Activated CD4-positive, alpha-beta T cell treated with anti-CD3 and anti-CD28 coated beads for 24 hours (primary cell): ENCODE results near the gene MAP2K4.
"Not testable (repeated sequence)": the region's sequence is repeated elsewhere in the genome, so short reads cannot be mapped to it uniquely, and the experiment has no call there.

Experiments
- DNase-seq, 2 donors: peaks; one replicate each; pipeline ENCODE4 v3.0.0-alpha.2; 2020; ENCODE audit warnings: low read depth in 2 of 2

MAP2K4 gene

DNA sequence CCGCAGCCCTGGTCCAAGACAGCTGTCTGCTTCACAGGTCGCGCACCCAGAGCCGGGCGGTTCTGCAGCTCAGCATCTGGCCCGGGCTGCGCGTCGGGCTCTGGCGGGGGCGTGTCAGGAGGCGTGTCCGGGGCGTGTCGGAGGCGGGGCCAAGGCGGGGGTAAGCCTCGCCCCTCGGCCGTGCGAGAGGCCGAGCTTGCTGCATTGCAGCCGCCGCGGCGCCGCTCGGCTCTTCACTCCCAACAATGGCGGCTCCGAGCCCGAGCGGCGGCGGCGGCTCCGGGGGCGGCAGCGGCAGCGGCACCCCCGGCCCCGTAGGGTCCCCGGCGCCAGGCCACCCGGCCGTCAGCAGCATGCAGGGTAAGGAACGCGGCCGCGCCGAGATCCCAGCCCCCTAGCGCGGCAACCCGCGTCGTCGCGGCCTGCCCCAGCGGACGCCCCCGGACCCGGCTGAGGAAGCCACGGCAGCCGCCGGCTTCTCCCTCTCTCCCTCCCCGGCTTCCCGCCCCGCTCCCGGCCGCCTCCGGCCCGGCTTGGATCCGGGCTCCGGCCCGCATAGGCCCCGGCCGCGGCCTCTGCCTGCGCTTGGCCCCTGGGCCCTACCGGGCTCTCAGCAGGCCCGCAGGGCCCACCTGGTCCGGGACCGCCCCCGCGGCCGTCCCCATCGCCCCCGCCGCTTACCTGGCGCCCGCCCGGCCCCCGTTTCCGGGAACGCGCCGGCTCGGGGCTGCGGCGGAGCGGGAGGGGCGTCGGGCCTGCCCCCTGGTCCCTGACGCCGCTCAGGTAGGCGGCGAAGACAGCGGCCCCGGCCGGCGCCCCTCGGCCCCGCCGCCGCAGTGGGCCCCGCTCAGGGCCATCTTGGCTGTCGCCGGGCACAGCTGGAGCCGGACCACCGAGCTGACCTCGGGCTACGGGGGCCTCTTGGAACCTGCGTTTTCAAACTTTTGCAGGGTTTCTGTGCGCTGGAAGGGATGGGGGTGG is at the start of gene MAP2K4:
Gene MAP2K4, plus strand, starts transcription at position 236 of the 981 bp plus-strand sequence. Its CDS starts 10 bp downstream, at position 246.
- peak; percentile 92 to 94 for DNase-seq

DNA sequence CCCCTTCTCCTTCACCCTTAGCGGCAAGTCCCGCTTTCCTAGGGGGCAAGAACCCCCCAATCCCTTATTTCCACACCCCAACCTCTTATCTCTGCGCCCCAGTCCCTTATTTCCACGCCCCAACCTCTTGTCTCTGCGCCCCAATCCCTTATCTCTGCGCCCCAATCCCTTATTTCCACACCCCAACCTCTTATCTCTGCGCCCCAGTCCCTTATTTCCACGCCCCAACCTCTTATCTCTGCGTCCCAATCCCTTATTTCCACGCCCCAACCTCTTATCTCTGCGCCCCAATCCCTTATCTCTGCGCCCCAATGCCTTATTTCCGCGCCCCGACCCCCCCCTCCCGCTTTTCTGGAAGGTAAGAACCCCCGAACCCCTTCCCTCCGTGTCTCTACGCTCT is 47.9 kb upstream of the MAP2K4 start:
- DNase-seq = not testable (repeated sequence)

DNA sequence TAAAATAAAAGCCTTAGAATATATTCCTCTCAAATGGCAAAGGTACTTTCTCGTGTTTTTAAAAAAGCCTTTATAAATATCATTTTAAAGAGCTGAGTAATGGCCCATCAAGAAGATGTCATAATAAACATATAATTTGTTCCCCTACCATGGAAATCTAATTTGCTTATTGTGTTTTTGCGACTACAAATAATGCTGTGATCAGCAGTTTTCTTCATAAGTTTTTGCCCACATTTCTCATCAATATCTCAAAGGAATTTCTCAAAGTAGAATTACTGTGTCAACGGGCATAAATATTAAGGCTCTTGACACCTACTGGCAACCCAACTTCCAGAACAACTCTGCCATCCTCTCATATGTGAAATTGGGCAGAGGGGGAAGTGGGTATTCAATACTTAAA is 40.9 kb upstream of the MAP2K4 start:
- DNase-seq = no peak

DNA sequence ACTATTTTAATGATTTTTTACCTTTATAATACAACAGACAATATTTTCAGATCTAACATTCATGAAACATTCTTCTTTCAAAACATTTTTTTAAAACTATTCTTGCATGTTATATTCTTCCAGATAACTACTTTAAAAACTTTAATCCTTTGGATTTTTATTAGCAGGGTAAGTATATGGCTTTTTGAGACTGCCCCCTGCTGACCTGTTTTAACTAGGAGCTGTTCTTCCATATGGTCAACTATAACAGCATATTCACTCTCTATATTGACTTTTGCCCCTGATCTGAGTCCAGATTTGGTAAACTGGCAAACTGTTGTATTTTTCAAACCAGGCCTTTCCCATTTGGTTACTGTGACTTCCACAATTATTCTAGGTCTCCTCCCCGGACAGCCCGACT is 39.9 kb upstream of the MAP2K4 start:
- no peak for DNase-seq

DNA sequence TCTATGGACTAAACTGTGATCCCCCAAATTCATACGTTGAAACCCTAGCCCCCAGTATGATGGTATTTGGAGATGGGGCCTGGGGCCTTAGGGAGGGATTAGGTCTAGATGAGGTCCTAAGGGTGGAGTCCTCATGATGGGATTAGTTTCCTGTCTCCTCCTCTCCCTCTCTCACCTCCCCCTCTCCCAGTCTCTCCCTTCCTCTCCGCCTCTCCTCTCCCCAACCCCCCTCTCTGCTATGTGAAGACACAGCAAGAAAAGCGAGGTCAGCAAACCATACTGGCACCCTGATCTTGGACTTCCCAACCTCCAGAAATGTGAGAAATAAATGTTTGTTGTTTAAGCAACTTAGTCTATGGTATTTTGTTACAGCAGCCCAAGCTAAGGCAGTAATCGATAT is 38.8 kb upstream of the MAP2K4 start:
- DNase-seq = no peak

DNA sequence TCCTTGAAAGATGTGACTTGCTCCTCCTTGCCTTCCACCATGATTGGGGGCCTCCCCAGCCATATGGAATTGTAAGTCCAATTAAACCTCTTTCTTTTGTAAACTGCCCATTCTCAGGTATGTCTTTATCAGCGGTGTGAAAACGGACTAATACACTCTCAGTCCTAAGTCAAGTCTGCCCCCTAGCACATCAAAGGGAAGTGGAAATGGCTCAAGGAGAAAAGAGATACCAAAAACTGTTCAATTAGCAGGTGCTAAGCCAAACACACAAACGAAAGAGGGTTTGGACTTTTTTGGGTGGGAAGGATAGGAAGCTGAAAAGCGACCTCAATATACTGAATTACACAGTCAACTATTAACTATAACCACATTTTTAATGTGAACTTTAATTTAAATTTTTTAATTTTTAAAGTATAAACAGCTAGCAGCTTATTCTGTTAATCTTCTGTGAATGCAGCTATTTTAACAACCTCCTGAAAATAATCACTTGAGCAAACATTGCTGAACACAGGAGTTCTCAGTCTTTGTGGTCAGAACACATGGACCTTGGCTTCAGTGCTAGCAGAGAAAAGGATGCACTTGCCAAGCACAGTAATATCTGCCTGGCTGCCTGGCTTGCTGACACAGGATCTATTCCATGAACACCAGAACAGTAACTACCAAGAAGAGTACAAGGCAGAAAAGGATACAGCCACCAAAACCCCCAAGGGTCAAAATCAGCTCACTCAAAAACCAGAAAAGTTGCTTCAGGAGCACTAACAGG is 34.3 kb upstream of the MAP2K4 start:
- no peak for DNase-seq

DNA sequence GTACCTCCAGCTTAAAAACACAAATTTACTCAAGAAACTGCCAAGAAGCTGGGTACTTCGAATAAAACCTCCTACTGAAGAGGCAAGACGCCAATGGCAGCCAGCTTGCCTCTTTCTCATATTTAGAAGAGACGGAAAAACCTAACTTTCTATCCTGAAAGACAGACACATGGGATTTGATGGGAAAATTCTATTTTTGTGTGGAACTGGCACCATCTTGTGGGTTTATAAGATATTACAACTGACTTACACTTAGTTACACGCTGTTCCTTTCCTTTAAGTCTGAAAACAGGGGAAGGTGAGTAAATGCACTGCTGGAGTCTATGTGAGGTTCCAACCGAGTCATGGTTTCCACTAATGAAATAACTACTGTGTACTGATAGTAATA is 33.7 kb upstream of the MAP2K4 start:
- DNase-seq = no peak

DNA sequence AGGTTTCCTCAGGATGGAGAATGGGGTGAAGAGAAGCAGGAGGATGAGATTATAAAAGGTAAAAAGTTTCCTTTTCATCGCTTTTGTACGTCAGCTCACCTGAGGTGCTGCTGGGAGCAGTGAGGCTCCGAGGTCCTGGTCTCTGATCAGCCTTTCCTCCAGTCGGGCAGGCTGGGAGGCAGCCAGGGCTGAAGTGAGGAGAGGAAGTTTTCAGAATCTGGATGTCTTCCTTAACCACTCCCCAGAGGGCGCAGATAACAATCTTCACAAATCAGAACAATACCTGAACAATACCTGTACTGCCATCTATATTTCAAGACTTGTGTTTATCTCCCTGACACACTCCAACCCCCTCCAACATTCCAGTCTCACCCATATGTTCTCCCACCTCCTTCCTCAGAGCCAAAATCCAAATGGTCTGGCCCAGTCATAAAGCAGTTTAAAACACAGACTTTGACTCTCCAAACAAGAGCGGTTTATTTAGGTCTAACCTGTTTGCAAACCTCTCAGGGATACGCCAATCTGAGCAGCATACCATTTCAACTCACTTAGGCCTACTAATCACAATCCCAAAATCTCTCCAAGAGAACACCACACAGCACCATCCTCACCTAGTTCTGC is 30.2 kb upstream of the MAP2K4 start:
- DNase-seq = no peak

DNA sequence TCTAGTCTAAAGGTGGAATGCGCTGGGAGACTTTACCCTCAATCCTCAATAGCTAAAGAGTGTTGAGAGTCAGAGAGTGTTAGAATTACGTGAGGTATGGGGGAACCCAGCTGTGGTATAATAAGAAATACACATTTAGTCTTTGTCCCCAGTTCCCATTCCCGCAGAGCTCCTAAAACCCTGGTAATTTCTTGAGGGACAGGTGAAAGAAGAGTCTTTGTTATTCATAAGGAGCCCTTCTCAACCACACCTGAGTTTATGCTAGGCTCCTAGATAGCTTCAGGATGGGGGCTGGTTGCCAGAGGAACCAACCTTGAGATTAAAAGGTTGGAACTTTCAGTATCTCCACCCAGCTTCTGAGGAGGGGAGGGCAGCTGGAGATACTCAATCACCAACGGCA is 29.2 kb upstream of the MAP2K4 start:
- no peak for DNase-seq

DNA sequence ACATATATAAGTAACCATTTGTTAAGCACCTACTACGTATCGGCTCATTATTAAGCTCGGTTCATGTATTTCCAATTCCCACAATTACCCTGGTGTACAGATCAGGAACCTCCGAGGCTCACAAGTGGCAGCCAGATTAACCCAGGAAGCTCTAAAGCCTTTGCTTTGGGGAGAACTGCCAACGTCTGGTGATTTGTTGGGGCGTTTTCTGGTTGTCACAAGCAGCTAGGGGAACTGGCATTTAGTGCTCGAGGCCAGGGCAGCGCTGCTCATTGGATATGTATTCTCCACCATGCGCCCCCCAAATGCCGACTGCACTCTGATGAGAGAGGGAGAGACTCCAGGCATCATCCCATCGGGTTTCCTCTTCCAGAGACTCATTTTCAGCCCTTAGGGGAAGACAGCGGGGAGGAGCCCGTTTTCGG is 23.9 kb upstream of the MAP2K4 start:
- DNase-seq = peak in 1 of 2 donors; percentile 18

DNA sequence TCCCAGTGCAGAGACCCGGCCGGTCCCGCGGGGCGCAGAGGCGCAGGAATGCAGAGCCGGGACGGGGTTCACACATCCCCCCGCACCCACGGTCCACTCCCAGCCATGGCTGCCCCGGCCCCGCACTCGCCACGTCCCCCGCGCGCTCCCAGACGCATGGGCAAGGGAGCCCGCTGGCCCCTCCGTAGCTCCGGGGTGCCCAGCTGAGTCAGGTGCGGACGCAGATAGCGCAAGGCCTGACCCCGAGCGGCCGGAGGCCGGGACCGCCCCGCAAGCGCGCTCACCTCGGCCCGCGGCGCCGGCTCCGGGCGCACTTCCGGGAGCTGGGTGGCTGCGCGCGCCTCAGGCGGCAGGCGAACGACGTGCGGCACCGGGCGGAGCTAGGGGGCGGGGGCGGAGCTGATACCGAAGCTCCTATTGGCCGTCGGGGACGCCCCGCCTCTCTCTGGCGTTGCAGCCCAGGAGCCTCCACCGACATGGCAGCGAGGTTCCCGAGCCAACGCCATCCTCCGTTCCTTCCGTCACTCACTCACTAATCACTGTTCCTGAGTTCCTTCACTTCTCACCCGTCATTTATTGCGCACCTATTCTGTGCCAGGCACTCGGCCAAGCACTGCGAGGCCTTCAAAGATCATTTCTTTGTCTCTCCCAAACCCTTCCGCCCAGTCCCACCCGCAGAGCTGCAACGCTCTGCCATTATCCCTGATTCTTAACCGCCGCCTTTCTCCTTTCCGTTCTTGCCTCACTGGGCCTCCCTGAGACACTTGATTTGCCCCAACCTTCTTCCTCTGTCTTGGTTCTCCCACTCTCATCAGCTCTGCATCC is 23.3 kb upstream of the MAP2K4 start, which contains the start of gene ZNF18:
Gene ZNF18, minus strand, starts transcription at position 329 of the 825 bp plus-strand sequence. CDS start 4,646 bp downstream, outside the sequence.
- DNase-seq = peak; percentile 92 to 95

DNA sequence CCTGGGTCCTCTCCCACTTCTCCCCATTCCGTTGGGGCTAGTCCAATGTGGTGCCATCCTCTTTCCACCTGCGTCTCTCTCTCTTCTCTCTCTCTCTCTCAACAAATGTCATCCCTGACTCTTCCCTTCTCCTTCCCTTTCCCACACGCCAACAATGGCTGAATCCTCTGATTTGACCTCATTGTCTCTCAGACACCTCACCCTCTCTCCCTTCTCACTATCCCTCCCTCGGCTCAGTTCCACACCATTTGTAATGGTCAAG is 22.8 kb upstream of the MAP2K4 start:
- DNase-seq = no peak

DNA sequence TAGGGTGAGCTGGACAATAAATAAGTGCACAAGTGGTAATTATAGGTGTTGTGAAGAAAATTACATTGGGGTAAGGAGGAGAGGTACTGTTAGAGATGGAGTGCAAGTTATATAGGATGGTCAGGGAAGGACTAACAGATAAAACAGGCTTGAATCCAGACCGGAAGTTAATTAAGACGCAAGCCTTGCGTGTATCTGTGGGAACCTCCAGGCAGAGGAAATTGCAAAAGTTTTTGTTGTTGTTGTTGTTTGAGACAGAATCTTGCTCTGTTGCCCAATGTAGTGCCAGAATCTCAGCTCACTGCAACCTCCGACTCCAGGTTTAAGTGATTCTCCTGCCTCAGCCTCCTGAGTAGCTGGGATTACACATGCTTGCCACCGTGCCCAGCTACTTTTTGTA is 21.0 kb upstream of the MAP2K4 start:
- DNase-seq = no peak

DNA sequence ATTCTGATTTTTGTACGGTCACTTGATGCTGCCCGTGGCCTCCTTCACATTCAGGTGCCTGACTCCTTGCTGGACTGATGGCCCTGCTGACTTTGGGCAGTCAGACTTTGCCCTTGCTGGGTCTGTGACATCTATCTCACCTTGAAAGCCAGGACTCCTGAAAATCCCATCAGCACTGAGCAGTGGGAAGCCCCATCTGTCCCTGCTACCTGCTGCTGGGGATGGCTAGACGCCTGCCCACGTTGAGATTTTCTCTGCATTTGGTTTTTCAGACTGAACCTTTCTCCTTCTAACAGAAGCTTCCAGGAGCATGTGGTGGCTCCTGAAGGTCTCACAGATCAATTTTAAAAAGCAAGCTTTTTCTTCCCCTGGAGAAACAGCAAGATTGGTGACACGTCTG is 13.2 kb upstream of the MAP2K4 start:
- DNase-seq = no peak

DNA sequence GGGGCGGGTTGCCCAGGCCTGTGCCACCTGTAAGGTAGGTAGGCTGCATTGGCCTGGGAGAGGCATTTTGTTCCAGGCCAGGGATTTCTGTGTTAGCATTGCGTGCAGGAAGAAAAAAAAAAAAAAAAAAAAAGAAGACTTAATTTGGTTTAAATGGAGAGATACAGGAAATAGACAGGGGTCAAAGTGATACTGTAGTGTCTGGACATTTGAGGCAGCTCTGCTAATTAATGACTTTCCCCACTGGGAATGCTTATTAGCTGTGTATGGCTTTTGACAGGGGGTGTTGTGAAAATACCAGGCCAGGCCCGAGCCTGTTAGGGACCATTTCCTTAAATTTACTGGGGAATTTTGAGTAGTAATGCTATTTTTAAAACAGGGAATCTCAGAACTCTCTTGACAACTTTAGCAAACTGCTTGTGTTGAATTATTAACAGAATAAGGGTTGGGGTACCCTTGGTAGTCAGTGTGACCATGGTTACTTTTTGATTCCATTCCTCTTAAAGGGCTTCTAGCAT is 1.0 kb downstream of the MAP2K4 start:
- DNase-seq = no peak

DNA sequence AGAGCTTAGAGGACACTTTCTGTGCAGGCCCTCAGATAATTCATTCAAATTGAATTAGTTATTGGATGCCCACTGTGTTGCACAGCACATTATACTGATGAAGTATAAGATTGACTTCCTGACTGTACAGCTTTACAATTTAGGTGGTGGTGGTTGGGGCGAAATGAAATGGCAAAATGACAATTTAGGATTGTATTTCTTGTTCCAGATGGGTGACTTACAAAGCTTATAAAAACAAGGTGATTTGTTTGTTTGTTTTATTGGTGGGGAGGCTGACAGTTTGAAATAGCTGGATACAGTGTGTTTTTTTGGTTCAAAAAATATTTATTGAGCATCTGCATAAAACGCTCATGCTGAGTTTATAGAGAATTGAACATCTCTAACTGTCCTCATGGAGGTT is 1.6 kb downstream of the MAP2K4 start:
- no peak for DNase-seq

DNA sequence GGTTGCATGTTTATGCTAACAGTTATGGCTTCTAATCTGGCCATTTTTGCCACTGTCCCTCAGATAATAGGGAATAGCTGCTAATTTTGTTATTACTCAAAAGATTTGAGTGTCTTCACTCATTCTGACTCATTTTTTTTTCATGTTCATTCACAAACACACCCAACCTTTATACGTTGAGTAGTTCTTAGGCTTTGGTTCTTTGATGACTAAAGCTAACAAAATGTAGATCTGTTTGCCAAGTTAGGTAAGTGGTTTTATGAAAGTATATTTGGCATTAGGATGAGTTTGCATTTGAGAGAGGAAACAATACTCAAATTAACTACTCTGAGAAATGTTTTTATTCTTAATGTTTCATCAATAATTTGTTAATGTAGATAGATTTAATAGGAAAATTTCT is 3.6 kb downstream of the MAP2K4 start:
- no peak for DNase-seq

DNA sequence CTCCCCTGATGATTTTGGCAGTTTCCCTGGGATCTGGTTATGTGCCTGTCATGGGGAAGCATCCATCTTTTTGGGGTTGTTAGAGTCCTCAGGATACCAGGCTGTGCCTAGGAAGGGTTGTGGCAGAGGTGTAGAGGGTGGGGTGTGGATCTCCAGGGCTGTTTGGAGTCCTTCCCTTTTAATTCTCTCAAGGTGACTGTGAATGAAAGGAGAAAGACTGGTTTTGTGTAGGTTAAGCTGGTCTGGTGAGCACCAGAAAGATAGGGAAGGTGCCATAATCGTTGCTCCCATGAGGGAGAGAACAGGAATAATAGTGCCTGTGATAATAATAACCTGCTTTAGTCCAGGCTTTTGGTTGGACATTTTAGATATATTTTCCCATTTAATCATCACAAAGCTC is 7.0 kb downstream of the MAP2K4 start:
- DNase-seq = no peak

DNA sequence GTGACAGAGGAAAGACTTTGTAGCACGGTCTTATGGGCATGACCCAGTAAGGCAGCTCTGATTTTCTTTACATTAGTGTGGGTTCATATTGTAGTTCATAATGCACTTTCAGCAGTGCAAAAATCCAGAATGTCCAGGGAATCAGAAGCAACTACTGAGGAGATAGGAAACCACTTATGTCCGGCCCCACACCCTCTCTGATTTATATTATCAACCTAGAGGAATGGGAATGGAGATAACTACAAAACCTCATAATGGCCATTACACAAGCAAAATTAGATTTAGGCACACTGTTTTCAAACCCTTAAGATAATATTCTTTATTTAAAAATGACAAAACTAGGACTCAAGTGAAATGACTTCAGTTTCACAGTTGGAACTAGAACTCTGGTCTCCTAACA is 7.9 kb downstream of the MAP2K4 start:
- DNase-seq = no peak

DNA sequence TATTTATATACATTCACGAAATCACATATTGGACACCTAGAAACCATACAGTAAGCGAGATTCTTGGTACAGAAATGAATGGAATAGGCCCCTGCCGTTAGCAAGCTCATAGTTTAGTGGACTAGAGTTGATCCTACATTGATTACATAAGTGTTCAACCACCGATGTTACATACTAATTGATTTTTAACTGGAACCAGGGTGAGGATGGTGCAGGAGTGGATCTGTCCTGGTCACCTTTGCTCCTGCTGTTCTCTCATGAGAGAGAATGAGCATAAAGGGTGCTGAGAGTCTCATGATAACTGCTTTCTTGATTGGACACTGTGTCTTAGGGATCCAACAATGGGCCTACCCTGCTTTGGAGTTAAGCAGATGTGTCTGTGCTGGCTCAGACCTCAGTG is 13.9 kb downstream of the MAP2K4 start:
- DNase-seq = no peak

DNA sequence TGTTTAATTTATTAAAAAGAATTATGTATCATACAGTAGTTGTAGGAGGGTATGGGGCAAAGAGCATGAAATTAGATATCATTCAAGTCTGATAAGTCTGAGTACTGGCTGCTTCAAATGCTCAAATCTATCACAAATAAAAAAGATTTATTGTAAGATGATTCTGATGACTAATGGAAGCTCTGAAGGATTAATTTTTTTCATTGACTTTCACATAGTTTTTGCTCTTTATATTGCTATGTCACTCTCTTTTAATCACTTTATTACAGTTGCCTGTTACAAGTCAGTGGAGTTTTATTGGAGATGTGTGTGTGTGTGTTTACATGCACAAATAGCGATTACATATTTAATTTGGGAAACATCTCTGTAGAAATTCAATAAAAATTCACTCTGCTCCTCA is 15.0 kb downstream of the MAP2K4 start:
- no peak for DNase-seq
